PC-9 (cell line): ENCODE measurements around the gene EGFL6.

Experiments used
- CTCF ChIP-seq: fragments of 200-600 bp; sonication (generic); conservative IDR thresholded peaks from 2 replicates; pipeline ENCODE4 v1.6.1; 2017; ENCODE audit warnings: mixed run types, antibody characterized with exemption, mild to moderate bottlenecking, moderate library complexity
- EZH2 ChIP-seq: fragments of 200-600 bp; sonication (generic); IDR thresholded peaks from 2 replicates; pipeline ENCODE4 v1.8.0; 2017; ENCODE audit warnings: antibody characterized with exemption, low read depth

- TF ChIP-seq CTCF (no peak), EZH2 (no peak)
Measured at GRCh38 chrX:13550346-13550745, 19.1 kb upstream of the EGFL6 start.
